Nephron progenitor cell (in vitro differentiated cells): ENCODE results near the gene SMCO4.

ENCODE experiments used
- DNase-seq: peaks from one replicate; pipeline ENCODE4 v3.0.0; 2021
- H3K27ac Mint-ChIP-seq: 2 replicates; pipeline ENCODE4 v1.8.0; 2021; ENCODE audit warnings: mild to moderate bottlenecking, moderate library complexity, mixed read lengths
- H3K27me3 Mint-ChIP-seq: 2 replicates; pipeline ENCODE4 v1.8.0; 2021; ENCODE audit warnings: mild to moderate bottlenecking, low read depth, mixed read lengths; ENCODE audit not compliant: poor library complexity
- H3K36me3 Mint-ChIP-seq: 2 replicates; pipeline ENCODE4 v1.8.0; 2021; ENCODE audit warnings: low read depth, mixed read lengths
- H3K4me1 Mint-ChIP-seq: 2 replicates; pipeline ENCODE4 v1.8.0; 2021; ENCODE audit warnings: mixed read lengths
- H3K4me3 Mint-ChIP-seq: 2 replicates; pipeline ENCODE4 v1.8.0; 2021; ENCODE audit warnings: mild to moderate bottlenecking, moderate library complexity, mixed read lengths
- H3K9me3 Mint-ChIP-seq: 2 replicates; pipeline ENCODE4 v1.8.0; 2021; ENCODE audit warnings: mild to moderate bottlenecking, moderate library complexity, mixed read lengths
- TF ChIP-seq, protein P1 (sequence below): fragments of 200-600 bp; sonication (generic); IDR thresholded peaks from 2 replicates; pipeline ENCODE4 v1.5.0; 2021; ENCODE audit warnings: antibody characterized with exemption

SMCO4 gene

GRCh38 chr11:93528757-93529645, 14.2 kb downstream of the SMCO4 start:
- H3K4me1 Mint-ChIP-seq, result peaks cover 62% of the 10 kb centered on the region

DNA sequence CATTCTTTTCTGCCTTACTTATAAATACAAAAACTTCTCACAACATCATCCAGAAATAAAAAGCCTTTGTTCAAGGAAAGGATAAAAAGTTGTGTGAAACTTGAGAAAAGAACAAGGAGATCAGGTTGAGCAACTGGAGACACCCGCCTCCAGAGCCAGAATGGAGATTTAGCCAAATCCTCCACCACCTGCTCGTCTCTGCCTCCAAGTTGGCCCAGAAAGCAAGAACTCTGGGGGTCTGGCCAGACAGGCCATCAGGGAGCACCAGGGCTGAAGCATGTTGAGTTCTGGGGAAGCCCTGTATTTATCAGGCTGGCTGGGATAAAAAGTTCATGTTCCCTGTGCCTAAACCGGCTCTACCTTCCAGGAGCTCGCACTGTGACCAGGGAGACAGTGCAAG, 14.9 kb downstream of the SMCO4 start:
- Mint-ChIP-seq H3K4me3 (no peak overlapping the region), H3K9me3 (no peaks in the 10 kb centered on the region), H3K27me3 (no peaks in the 10 kb centered on the region), H3K4me1 (peaks cover 67% of the 10 kb centered on the region), H3K36me3 (peaks cover 21% of the 10 kb centered on the region), H3K27ac (no peak overlapping the region)
- DNase-seq, result no peak
- TF ChIP-seq, protein P1, sequence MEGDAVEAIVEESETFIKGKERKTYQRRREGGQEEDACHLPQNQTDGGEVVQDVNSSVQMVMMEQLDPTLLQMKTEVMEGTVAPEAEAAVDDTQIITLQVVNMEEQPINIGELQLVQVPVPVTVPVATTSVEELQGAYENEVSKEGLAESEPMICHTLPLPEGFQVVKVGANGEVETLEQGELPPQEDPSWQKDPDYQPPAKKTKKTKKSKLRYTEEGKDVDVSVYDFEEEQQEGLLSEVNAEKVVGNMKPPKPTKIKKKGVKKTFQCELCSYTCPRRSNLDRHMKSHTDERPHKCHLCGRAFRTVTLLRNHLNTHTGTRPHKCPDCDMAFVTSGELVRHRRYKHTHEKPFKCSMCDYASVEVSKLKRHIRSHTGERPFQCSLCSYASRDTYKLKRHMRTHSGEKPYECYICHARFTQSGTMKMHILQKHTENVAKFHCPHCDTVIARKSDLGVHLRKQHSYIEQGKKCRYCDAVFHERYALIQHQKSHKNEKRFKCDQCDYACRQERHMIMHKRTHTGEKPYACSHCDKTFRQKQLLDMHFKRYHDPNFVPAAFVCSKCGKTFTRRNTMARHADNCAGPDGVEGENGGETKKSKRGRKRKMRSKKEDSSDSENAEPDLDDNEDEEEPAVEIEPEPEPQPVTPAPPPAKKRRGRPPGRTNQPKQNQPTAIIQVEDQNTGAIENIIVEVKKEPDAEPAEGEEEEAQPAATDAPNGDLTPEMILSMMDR, result no peak

More at GRCh38 chr11:93528757-93529645, 14.2 kb downstream of the SMCO4 start:
- peaks cover 17% of the 10 kb centered on the region for H3K36me3 Mint-ChIP-seq
- H3K9me3 Mint-ChIP-seq, result no peaks in the 10 kb centered on the region
- peak overlapping the region; percentile 91 for H3K27ac Mint-ChIP-seq
- no peak for DNase-seq
- TF ChIP-seq, protein P1, result no peak
- H3K4me3 Mint-ChIP-seq, result no peak overlapping the region
- H3K27me3 Mint-ChIP-seq, result no peaks in the 10 kb centered on the region

DNA sequence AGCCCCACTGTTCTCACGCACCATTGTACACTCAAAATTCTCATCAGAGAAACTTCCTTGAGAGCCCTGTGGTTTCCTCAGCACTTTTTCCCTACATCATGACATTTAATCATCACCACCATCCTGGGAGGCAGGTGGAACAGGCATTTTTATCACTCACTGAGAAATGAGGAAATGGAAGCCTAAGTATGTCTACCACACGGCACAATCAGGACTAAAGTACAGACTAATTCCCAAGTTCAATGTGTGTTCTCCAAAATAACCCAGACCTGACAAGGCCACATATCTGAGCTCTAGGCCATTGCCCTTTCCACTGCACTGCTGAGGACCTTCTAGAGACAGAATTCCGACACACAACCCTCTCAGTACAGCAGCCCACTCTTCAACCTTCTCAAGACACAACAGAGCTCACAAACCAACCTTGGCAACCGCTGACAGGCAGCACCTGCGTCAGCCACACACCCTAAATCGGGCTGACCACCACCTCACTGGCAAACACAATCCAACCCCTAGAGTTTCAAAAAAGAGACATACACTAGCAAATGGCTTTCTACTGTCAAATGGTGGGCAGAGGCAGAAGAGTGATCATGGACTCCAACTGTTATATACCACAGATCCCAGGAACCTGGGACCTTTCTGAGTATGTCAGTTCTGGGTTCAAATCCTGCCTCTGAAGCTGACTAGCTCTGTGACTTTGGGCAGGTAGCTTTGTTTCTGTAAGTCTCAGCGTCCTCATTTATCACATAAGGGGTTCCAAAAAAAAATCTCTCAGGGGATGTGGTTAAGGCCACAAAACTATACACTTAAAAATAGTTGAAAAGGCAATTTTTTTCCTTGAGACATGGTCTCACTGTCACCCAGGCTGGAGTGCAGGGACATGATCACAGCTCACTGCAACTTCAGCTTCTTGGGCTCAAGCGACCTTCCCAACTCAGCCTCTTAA, 16.3 kb downstream of the SMCO4 start:
- H3K27me3 Mint-ChIP-seq, result no peaks in the 10 kb centered on the region

GRCh38 chr11:93526346-93526633, 16.9 kb downstream of the SMCO4 start:
- H3K4me3 Mint-ChIP-seq, result no peak overlapping the region
- DNase-seq, result no peak
- H3K27ac Mint-ChIP-seq, result peak overlapping the region; percentile 65
- peaks cover 61% of the 10 kb centered on the region for H3K4me1 Mint-ChIP-seq
- peaks cover 26% of the 10 kb centered on the region for H3K36me3 Mint-ChIP-seq
- H3K27me3 Mint-ChIP-seq, result no peaks in the 10 kb centered on the region
- H3K9me3 Mint-ChIP-seq, result no peaks in the 10 kb centered on the region
- TF ChIP-seq, protein P1, result no peak

More for the DNA sequence above, 16.3 kb downstream of the SMCO4 start:
- Mint-ChIP-seq H3K36me3 (peaks cover 31% of the 10 kb centered on the region), H3K4me1 (peaks cover 61% of the 10 kb centered on the region), H3K27ac (peak overlapping the region; percentile 65), H3K9me3 (no peaks in the 10 kb centered on the region), H3K4me3 (no peak overlapping the region)
- TF ChIP-seq, protein P1, result no peak
- DNase-seq, result no peak

DNA sequence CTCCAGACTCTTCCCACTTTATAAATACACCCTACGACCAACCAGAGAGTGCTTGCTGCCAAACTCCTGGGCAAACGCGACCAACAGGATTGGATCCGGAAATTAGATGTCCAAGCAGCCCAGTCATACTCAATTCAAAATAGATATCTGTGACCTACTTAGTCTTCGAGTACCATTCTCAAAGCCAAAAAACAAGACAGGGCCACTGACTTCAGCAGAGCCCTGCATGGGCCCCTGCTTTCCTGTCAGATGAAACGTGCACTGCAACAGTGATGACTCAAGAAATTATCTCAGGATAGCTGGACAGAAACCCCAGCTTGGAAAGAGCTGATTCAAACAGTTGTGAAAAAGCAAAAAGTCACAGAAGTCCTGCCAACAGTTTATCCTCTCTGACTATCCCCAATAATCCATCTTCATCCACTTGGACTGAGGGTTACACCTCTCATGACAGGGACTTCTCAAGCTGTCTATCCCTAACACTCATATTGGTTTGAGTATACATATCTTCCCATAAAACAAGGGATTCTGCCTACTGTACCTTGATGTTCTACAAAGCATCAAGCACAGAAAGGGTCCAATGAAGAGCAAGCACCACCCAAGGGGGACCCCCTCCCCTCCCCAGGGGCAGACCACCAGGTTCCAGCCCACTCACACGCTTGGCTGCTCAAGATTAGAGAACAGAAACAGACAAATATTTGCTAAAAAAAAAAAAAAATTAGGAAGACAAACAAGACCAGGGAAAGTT, 17.4 kb downstream of the SMCO4 start:
- H3K4me1 Mint-ChIP-seq, result peaks cover 59% of the 10 kb centered on the region
- TF ChIP-seq, protein P1, result no peak
- no peak for DNase-seq
- no peaks in the 10 kb centered on the region for H3K9me3 Mint-ChIP-seq
- peaks cover 21% of the 10 kb centered on the region for H3K36me3 Mint-ChIP-seq
- H3K4me3 Mint-ChIP-seq, result peak overlapping the region; percentile 50
- no peaks in the 10 kb centered on the region for H3K27me3 Mint-ChIP-seq
- peak overlapping the region; percentile 78 for H3K27ac Mint-ChIP-seq
